ENCODE data around the gene PRSS22.
A peak's percentile ranks its signal among the peaks of the same experiment; 100 is the strongest.

The PRSS22 gene

GRCh38 chr16:2879854-2880508 is 22.0 kb upstream of the PRSS22 start:
- DNase-seq: no peak

DNA sequence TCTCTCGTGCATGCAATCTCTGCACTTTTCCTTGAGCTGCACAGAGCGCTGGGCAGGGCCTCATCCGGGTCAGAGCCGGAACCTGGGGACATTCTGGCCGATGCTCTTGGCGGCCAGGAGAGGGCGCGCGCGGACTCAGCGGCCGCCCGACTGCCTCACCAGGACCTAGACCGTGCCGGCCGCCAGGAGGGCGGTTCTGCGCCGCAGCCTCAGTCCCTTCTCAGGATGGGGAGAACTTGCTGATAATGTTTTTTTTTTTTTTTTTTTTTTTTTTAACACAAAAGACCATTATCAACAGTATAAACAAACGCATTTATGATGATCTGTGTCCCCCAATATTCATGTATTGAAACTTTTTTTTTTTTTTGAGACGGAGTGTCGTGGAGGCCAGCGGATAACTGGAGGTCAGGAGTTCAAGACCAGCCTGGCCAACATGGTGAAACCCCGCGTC is 17.0 kb upstream of the PRSS22 start:
- DNase-seq: peak; percentile 72 to 76

- no peak for DNase-seq
Measured at GRCh38 chr16:2874032-2874911, 16.3 kb upstream of the PRSS22 start.

GRCh38 chr16:2871926-2872325 is 14.0 kb upstream of the PRSS22 start:
- no peak for DNase-seq

DNA sequence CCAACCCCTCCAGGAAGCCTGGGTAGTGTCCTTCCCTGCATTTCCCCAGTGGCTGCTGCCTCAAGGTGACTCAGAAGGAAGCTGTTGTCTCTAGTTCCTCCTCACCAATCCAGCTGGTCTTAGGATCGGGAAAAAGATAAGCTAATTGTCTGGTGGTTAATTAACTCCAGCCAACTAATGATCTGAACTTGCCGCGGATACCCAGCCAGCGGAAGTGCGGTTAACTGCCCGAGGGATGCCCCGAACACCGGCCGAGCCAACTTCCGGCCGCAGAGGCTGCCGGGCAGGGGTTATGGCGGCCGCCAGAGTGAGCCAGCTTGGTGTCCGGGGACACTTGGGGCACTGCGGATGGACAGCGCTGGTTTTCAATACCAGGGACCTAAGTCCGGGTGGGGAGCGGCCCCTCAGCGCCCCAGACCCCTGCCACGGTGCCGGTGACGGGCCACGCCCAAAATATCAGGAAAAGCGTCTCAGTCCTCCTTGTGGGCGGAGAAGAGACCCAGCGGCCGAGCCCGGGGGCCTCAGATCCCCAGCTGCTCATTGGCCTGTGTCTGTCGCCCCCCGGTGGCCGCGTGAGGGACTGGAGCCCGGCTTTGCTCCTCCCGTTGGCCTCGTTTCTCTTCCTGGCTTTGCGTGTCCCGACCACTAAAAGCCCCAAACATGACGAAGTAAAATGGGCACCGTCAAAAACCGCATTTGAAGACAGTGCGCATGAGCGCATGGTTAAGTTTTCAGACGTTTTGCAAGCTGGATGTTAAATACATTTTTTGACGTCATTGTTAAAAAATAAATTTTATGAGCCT is 10.2 kb upstream of the PRSS22 start:
- DNase-seq: peak; percentile 90 to 92

- DNase-seq: no peak
Measured at GRCh38 chr16:2867661-2867986, 9.7 kb upstream of the PRSS22 start.

DNA sequence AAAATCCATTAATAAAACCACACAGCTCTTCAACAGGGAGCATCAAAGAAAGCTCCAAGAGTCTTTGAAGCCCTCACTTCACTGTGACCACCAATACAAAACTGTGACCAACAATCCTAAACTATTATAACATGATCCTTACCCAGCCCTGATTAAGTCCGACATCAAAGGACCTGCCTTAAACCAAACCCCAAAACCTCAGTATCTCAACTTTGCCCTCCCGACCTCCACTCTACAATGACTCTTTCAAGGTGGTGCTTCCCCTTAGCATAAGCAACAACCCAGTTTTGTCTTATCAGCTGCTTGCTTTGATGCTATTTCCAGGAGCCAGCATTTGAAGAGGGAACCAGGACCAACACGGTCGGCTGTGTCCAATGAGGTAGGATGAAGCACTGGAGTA is 8.5 kb upstream of the PRSS22 start:
- DNase-seq: no peak

DNA sequence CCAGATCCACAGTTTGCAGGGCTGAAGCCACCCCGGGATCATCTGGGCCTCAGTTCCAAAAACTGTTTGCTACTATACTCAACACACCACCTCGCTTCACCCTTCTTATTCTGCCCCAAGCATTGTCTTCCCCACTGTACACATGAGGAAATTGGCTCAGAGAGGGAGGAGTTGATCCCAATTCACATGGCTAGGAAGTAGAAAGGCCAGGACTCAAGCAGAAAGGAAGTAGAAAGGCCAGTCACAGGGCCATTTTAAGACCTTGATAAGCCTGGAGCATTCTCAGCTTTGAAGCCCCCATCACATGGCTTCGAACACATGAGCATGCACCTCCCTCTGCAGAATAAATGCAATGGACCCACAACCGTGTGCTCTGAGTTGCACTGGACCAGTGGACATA is 7.7 kb upstream of the PRSS22 start:
- no peak for DNase-seq

DNA sequence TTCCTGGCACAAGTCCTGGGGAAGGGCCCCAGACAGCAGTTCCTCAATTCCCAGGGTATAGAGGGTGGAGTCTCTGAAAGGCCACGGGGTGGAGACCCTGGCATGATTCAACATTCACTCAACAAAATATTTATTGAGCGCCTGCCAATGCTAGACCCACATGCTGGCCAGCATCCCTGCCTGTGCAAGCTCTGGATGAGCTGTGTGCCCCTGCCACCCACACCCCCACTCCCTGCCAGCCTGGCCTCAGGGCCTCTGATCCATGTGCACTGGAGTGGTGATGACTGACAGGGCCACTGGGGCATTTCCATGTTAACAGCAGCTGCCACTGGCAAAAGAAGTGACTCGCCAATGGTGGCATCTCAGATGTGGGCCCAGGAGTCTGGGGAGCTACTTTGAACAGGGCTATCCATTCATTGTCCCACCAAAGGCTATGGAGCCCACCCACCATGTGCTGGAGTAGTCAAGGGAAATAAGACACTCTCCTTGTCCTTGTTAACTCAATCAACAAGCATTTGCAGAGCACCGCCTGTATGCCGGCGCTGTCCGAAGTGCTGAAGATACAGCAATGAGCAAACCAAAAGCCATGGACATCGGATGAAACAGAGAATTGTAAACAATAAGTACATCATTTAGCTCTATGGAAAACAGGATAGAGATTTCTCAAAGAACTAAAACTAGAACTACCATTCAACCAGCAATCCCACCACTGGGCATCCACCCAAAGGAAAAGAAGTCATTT is 3.0 kb upstream of the PRSS22 start:
- no peak for DNase-seq

DNA sequence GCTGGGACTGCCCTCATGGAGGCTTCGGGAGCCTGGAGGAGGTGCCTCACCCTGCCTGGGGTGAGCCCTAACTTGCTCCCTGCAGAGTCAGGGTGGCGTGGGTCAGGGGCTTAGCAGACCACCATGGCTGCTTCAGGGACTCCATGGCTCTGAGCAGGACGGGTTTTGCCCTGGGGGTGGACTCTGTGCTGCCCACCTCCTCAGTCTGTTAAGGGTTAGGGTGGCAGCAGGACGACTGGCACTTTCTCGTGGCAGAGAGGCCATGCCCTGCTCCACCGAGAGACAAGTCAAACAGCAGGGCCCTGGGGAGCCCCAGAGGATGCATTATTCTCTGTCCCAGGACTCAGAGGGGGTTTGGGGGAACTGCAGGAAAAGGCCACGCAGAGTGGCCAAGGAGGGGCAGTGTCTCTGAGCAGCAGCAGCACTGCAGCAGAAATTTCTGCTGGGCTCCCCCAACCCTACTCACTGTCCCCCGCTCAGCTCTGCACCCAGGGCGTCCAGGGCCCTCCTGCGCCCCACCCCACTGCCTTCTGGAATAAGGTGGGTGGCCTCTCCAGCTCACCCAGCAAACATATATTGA is 1.8 kb upstream of the PRSS22 start:
- no peak for DNase-seq

GRCh38 chr16:2858245-2859025 is 465 bp upstream of the PRSS22 start:
- DNase-seq: peak; percentile 26 to 27

DNA sequence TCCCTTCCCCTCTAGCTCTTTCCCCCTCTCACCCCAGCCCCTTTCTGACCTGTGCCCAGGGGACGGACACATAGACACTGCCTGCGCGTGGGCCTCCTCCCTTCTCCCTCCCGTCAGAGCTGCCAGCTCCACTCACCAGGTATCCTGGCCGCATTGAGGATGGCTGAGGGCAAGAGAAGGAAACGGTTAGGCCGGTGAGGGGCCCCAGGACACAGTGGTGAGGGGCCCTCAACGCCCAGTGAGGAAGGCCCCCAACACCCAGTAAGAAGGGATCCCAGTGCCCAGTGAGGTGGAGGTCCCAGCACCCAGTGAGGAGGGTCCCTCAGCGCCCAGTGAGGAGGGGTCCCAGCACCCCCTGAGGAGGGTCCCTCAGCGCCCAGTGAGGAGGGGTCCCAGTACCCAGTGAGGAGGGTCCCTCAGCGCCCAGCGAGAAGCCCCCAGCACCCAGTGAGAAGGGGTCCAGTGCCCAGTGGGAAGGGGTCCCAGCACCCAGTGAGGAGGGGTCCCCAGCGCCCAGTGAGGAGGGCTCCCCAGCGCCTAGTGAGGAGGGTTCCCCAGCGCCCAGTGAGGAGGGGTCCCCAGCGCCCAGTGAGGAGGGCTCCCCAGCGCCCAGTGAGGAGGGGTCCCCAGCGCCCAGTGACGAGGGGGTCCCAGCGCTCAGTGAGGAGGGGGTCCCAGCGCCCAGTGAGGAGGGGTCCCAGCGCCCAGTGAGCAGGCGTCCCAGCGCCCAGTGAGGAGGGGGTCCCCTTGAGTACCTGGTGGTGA is 1.1 kb downstream of the PRSS22 start:
- no peak for DNase-seq

DNA sequence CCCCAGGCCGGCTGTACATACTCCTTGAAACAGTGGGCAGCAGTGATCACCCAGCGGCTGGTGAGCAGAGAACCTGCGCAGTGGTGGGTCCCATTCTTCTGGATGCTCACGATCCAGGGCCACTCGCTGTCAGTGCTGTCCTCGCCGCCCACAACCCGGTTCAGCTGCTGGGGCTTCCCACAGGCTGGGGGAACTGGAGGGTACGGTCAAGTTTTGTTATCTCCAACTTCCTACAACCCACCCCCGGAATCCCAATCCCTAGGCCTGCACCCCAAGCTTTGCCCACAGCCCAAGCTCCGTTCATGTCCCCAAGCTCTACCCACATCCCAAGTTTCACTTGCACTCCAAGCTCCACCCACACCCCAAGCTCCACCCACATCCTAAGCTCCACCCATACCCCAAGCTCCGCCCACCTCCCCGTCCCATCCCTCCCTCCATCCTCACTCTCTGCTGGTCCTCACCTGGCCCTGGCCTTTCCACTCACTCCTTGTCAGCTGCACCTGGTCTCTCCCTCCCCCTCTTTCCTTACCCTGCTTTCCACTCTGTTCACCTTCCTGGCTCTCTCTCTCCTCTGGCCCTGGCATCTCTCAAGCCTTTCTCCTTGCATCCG is 1.8 kb downstream of the PRSS22 start:
- no peak for DNase-seq

- no peak for DNase-seq
Measured at GRCh38 chr16:2855536-2855935, 2.4 kb downstream of the PRSS22 start.

- no peak for DNase-seq
Measured at GRCh38 chr16:2854700-2855309, 3.2 kb downstream of the PRSS22 start.

- DNase-seq: no peak
Measured at GRCh38 chr16:2853531-2854073, 4.4 kb downstream of the PRSS22 start.

GRCh38 chr16:2852731-2853507 is 5.1 kb downstream of the PRSS22 start:
- no peak for DNase-seq

DNA sequence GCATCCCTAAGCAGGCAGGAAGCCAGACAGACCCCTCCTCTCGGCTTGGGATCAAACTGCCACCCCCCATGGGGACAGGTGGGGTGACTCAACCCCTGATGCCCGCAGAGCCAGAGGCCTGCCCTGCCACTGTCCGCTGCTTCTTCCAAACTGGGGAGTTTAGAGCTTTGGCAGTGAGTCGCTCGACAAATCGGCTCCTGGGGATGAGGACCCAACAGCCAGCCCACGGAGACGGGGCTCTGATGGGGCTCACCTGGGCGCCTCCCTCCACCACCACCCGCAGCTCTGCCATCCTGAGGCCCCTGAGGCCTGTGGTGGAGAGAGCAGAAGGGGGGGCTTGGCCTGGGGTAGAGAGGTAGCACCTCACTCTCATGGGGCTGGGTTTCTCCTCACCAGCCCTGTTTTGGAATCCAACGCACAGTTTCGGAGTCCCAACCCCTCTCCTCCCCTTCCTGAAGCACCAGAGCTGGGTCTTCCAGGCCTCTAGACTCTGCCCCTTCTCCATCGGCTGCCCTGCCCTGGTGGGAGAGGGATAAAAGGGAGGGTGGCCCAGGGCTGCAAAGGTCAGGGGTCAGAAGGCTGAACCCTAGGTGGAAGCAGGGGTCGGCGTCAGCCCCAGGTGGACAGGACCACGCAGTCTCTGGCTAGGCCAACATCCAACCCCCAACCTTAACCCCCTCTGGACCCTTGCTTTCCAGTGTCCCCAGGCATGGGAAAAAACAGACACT is 5.8 kb downstream of the PRSS22 start:
- no peak for DNase-seq

All from NCI-H2081 (cell line).